ENCODE results near the gene MYL5. TPM values are rescaled to one million over a fixed set of nuclear protein-coding genes. Genes with fewer than 3 reads are reported as not detected.

Gene MYL5
- total and polyA plus RNA-seq, 2 of the 13 experiments (the other 11 are each of a cell fraction or from before 2014, with no cell fraction given), result 6.5 to 16.0 TPM

DNA sequence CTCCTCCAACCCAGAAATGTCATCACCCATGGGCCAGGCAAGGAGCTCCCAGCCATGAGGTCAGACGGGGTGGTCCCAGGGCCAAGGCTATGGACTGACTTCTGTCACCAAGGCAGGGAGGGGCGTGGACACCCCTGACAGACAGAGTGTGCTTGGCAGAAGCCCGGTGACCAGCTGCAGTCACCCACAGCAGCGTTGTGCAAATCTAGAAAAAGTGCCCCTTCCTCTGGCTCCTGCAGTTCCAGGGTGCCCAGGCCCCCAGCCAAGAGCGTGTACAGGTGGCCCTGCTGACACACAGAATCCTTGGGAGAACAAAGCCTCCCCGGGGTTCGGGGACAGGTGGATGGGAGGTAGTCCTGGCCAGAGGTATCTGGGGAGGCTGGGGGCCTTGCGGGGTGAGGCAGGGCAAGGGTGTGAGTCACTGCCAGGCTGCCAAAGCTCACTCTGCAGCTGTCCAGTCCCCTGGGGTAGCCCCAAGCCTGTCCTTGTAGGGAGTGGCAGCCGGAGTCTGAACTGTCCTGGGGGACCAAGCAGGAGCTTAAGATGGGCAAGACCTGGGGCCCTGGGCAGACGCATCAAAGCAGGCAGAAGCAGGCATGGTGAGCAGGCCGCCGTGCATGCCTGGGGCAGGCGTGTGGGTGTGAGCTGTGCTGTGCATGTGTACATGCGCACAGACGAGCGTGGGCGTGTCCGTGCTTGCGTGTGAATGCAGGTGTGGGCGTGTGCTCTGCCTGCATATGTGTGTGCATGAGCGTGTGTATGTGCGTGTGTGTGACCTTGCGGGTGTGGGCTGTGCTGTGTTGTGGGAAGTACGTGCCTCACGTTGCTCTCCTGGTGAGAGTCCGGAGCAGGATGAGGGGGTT lies 3.3 kb downstream of the MYL5 start (continued):
- TF ChIP-seq ZBED4 (CRISPR knock-in tag; IDR thresholded peaks at IDR 0.05; ENCODE audit: borderline replicate concordance), result no peak
- no peak for TF ChIP-seq SOX6 (IDR thresholded peaks at IDR 0.05)
- no peak for TF ChIP-seq SOX6 (CRISPR knock-in tag; IDR thresholded peaks at IDR 0.05)
- TF ChIP-seq GPN1 (CRISPR knock-in tag; IDR thresholded peaks at IDR 0.05; ENCODE audit: borderline replicate concordance), result no peak
- TF ChIP-seq ZBTB26 (CRISPR knock-in tag; IDR thresholded peaks at IDR 0.05; ENCODE audit: borderline replicate concordance), result no peak
- TF ChIP-seq ZNF605 (CRISPR knock-in tag; IDR thresholded peaks at IDR 0.05), result no peak
- TF ChIP-seq CBX5 (CRISPR knock-in tag; IDR thresholded peaks at IDR 0.05; ENCODE audit: borderline replicate concordance), result no peak
- TF ChIP-seq ZNF550 (CRISPR knock-in tag; IDR thresholded peaks at IDR 0.05; ENCODE audit: borderline replicate concordance), result no peak
- peak; percentile 0; the same call in 1 of the 2 replicates for TF ChIP-seq BORCS8-MEF2B (CRISPR knock-in tag; IDR thresholded peaks at IDR 0.05)
- TF ChIP-seq MTA3 (CRISPR knock-in tag; IDR thresholded peaks at IDR 0.05), result no peak
- peak; percentile 57; the same call in 1 of the 2 replicates for TF ChIP-seq ZNF768 (CRISPR knock-in tag; IDR thresholded peaks at IDR 0.05)
- TF ChIP-seq AKAP8 (CRISPR knock-in tag; IDR thresholded peaks at IDR 0.05), result peak; percentile 99
- no peak for TF ChIP-seq ZNF75D (CRISPR knock-in tag; IDR thresholded peaks at IDR 0.05; ENCODE audit: borderline replicate concordance)
- no peak for TF ChIP-seq GATAD1 (CRISPR knock-in tag; IDR thresholded peaks at IDR 0.05)
- TF ChIP-seq NFE2L2 (IDR thresholded peaks at IDR 0.05; ENCODE audit: low read length), result no peak
- TF ChIP-seq DRAP1 (CRISPR knock-in tag; IDR thresholded peaks at IDR 0.05), result no peak
- no peak for TF ChIP-seq EHMT2 (IDR thresholded peaks at IDR 0.05; ENCODE audit: borderline replicate concordance, low read depth, low read length)
- TF ChIP-seq ZBTB1 (CRISPR knock-in tag; IDR thresholded peaks at IDR 0.05; ENCODE audit: borderline replicate concordance), result no peak
- TF ChIP-seq, protein P1, sequence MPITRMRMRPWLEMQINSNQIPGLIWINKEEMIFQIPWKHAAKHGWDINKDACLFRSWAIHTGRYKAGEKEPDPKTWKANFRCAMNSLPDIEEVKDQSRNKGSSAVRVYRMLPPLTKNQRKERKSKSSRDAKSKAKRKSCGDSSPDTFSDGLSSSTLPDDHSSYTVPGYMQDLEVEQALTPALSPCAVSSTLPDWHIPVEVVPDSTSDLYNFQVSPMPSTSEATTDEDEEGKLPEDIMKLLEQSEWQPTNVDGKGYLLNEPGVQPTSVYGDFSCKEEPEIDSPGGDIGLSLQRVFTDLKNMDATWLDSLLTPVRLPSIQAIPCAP (CRISPR knock-in tag; IDR thresholded peaks at IDR 0.05; ENCODE audit: low read depth), result no peak
- no peak for TF ChIP-seq SIX1 (CRISPR knock-in tag; IDR thresholded peaks at IDR 0.05; ENCODE audit: borderline replicate concordance)
